SU-DHL-6 (cell line): Measurements from ENCODE around the gene GATA3.

Experiments used
- H2AFZ ChIP-seq: fragments of 200-600 bp; sonication (generic); 2 replicates; pipeline ENCODE4 v1.6.1; 2014; ENCODE audit warnings: low read depth, mild to moderate bottlenecking, moderate library complexity, mixed read lengths, antibody characterized with exemption, low read length; ENCODE audit not compliant: severe bottlenecking
- H3F3A ChIP-seq: fragments of 200-600 bp; shearing (Covaris generic); 2 replicates; pipeline ENCODE4 v1.6.0; 2016; ENCODE audit warnings: antibody characterized with exemption, mild to moderate bottlenecking; ENCODE audit not compliant: insufficient read depth
- H3K27ac ChIP-seq: fragments of 200-600 bp; sonication (generic); 2 replicates; pipeline ENCODE4 v1.5.1; 2016; ENCODE audit warnings: low read depth, mild to moderate bottlenecking, low read length, moderate library complexity, mixed read lengths
- H3K27me3 ChIP-seq: fragments of 200-600 bp; sonication (generic), shearing (Covaris generic); 2 replicates; pipeline ENCODE4 v1.6.0; 2014; ENCODE audit warnings: mild to moderate bottlenecking, low read length
- H3K36me3 ChIP-seq: fragments of 200-600 bp; sonication (generic); 2 replicates; pipeline ENCODE4 v1.6.1; 2014; ENCODE audit warnings: mild to moderate bottlenecking, low read length, mixed read lengths
- H3K4me2 ChIP-seq: fragments of 300-600, 200-600 bp; shearing (Covaris generic), sonication (generic); 2 replicates; pipeline ENCODE4 v1.6.0; 2014; ENCODE audit warnings: low read length, low read depth, mild to moderate bottlenecking; ENCODE audit not compliant: poor library complexity, severe bottlenecking
- H3K4me3 ChIP-seq: fragments of 200-600 bp; sonication (generic); 2 replicates; pipeline ENCODE4 v1.5.1; 2014; ENCODE audit warnings: antibody characterized with exemption, low read length, mild to moderate bottlenecking, mixed read lengths; ENCODE audit not compliant: insufficient read depth, poor library complexity, severe bottlenecking
- H3K79me2 ChIP-seq: fragments of 200-600 bp; sonication (generic); 2 replicates; pipeline ENCODE4 v1.6.1; 2014; ENCODE audit warnings: mild to moderate bottlenecking, low read length, moderate library complexity; ENCODE audit not compliant: insufficient read depth
- H3K9ac ChIP-seq: fragments of 200-600 bp; sonication (generic); 2 replicates; pipeline ENCODE4 v1.7.0; 2014; ENCODE audit warnings: mild to moderate bottlenecking, low read length
- H3K9me2 ChIP-seq: fragments of 200-600 bp; sonication (generic); replicated peaks from 2 replicates; pipeline ENCODE4 v1.6.1; 2014; ENCODE audit warnings: low read length; ENCODE audit not compliant: insufficient read depth
- H3K9me3 ChIP-seq: fragments of 200-600 bp; sonication (generic); 2 replicates; pipeline ENCODE4 v1.6.1; 2014; ENCODE audit warnings: low read length, mixed read lengths; ENCODE audit not compliant: insufficient read depth
- H4K20me1 ChIP-seq: fragments of 200-600 bp; sonication (generic); 2 replicates; pipeline ENCODE4 v1.6.1; 2014; ENCODE audit warnings: low read depth, mild to moderate bottlenecking, antibody characterized with exemption, low read length, moderate library complexity, mixed read lengths
- CTCF ChIP-seq: fragments of 200-600 bp; sonication (generic); IDR thresholded peaks from one replicate; pipeline ENCODE4 v1.5.1; 2017; ENCODE audit warnings: antibody characterized with exemption, mild to moderate bottlenecking, low read length, moderate library complexity; ENCODE audit not compliant: insufficient read depth, poor library complexity, severe bottlenecking
- EZH2phosphoT487 ChIP-seq: fragments of 200-600 bp; sonication (generic), shearing (Covaris generic); conservative IDR thresholded peaks from 2 replicates; pipeline ENCODE4 v1.6.1; 2018; ENCODE audit warnings: mild to moderate bottlenecking, antibody characterized with exemption, low read length, moderate library complexity, mixed read lengths

GATA3 gene

DNA sequence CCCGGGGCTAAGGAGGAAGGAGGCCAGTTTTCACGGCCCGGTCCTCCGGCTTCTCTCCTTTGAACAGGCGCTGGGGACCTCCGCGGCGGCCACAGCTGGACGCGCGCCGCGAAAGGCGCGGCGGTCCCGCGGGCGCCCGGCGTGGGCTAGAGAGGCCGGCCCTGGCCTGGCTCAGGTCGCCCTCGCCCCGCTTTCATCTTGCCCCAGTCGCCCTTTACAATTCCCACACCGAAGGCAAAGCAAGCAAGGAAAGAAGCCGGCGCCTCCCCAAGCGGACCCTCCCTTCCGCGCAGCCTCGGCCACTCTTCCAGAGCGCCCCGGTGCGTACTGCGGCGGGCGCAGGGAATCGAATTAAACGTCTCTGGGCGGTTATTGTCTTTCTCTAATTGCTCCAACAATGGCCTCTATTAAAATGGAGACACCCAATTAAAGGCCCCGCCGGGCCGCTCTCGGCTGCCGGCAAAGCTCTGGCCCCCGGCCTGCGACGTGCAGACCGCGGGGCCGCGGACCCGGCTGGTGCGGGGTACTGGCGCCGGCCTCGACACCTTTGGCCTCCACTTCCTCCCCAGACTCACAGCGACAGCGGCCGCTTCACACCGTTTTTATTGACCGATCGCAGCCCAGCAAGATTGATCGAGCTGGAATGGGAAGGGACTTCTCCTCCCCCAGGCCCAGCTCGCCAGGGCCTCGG, 4.5 kb upstream of the GATA3 start:
- Histone ChIP-seq H3K9ac (no peak overlapping the region), H3F3A (no peaks in the 10 kb centered on the region), H3K27ac (no peak overlapping the region), H3K27me3 (no peaks in the 10 kb centered on the region), H3K9me2 (no peaks in the 10 kb centered on the region), H2AFZ (no peak overlapping the region), H3K79me2 (no peaks in the 10 kb centered on the region), H3K4me3 (no peak overlapping the region), H3K36me3 (no peaks in the 10 kb centered on the region), H3K9me3 (no peaks in the 10 kb centered on the region), H3K4me2 (no peak overlapping the region), H4K20me1 (no peaks in the 10 kb centered on the region)
- TF ChIP-seq EZH2phosphoT487 (no peak), CTCF (no peak)

DNA sequence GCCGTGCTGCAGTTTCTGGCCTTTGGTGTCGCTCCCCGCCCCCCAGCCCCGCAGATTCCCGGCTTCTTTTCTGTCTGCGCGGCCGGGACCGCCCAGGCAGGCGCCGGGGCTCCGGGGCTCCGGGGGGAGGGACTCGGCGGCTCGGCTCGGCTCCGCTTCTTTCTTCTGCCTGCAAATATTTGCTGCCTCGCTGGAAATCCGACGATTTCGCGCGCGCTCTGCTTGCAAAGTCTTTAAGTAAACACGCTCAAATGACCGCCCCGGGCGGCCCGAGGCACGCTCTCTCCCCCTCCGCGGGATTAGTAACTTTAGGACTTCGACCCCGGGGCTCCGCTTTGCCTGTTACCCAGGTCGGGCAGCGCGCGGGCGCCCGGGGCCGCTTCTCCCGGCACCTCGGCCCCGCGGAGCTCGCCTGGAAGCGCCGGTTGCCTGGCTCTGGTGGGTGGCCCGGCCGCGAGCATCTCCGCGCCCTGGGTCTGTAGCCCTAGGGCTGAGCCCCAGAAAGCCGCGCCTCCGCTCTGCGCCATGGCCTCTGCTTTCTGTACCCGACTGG, 3.9 kb upstream of the GATA3 start:
- H4K20me1 ChIP-seq = no peaks in the 10 kb centered on the region
- H3K4me3 ChIP-seq = no peak overlapping the region
- H3K4me2 ChIP-seq = no peak overlapping the region
- no peak overlapping the region for H2AFZ ChIP-seq
- H3K27me3 ChIP-seq = no peaks in the 10 kb centered on the region
- H3K9ac ChIP-seq = no peak overlapping the region
- H3K36me3 ChIP-seq = no peaks in the 10 kb centered on the region
- no peaks in the 10 kb centered on the region for H3K9me2 ChIP-seq
- H3K9me3 ChIP-seq = no peaks in the 10 kb centered on the region
- no peak for TF ChIP-seq CTCF
- no peak for TF ChIP-seq EZH2phosphoT487
- no peaks in the 10 kb centered on the region for H3F3A ChIP-seq
- H3K79me2 ChIP-seq = no peaks in the 10 kb centered on the region
- no peak overlapping the region for H3K27ac ChIP-seq

- Histone ChIP-seq H3K27me3 (no peaks in the 10 kb centered on the region), H3K79me2 (no peaks in the 10 kb centered on the region), H3K4me2 (no peak overlapping the region)
Observed at GRCh38 chr10:8051109-8051821, 3.2 kb upstream of the GATA3 start.

More at GRCh38 chr10:8051109-8051821, 3.2 kb upstream of the GATA3 start:
- no peaks in the 10 kb centered on the region for H4K20me1 ChIP-seq
- H3K4me3 ChIP-seq = no peak overlapping the region
- H3F3A ChIP-seq = no peaks in the 10 kb centered on the region
- no peaks in the 10 kb centered on the region for H3K36me3 ChIP-seq
- no peak overlapping the region for H2AFZ ChIP-seq
- TF ChIP-seq EZH2phosphoT487 = no peak
- no peak for TF ChIP-seq CTCF
- no peak overlapping the region for H3K9ac ChIP-seq
- no peaks in the 10 kb centered on the region for H3K9me2 ChIP-seq
- H3K9me3 ChIP-seq = no peaks in the 10 kb centered on the region
- H3K27ac ChIP-seq = no peak overlapping the region
